Cardiac muscle cell (in vitro differentiated cells and primary cell): ENCODE results near the gene BLVRA. TPM values are rescaled to one million over a fixed set of nuclear protein-coding genes. Genes with fewer than 3 reads are reported as not detected.

Experiments used
- DNase-seq, 2 donors: peaks; one replicate each; pipeline versions ENCODE4 v3.0.0 to v3.0.0-alpha.2; 2010 to 2017; ENCODE audit warnings: low read depth in 1 of 2, low spot score in 1 of 2
- H3K27ac ChIP-seq: fragments of 200-600 bp; sonication (generic); 2 replicates; pipeline ENCODE4 v1.5.1; 2016
- H3K27me3 ChIP-seq: fragments of 200-600 bp; sonication (generic); 2 replicates; pipeline ENCODE4 v1.6.0; 2016; ENCODE audit warnings: control low read depth
- H3K36me3 ChIP-seq: fragments of 200-600 bp; sonication (generic); 2 replicates; pipeline ENCODE4 v1.5.1; 2016; ENCODE audit warnings: control low read depth
- H3K4me1 ChIP-seq: fragments of 200-600 bp; sonication (generic); 2 replicates; pipeline ENCODE4 v1.8.1; 2017; ENCODE audit warnings: low read depth, mild to moderate bottlenecking, mixed run types
- H3K4me3 ChIP-seq: fragments of 200-600 bp; sonication (generic); 2 replicates; pipeline ENCODE4 v1.5.1; 2016; ENCODE audit warnings: mild to moderate bottlenecking
- H3K9me3 ChIP-seq: fragments of 200-600 bp; sonication (generic); 2 replicates; pipeline ENCODE4 v1.5.1; 2017; ENCODE audit warnings: low read depth, mild to moderate bottlenecking, control low read depth
- CTCF ChIP-seq: IDR thresholded peaks from 2 replicates; pipeline ENCODE4 v1.5.1; 2012; ENCODE audit warnings: low read depth, mild to moderate bottlenecking, low read length
- polyA plus RNA-seq: library from polyadenylated mRNA; unstranded; fragments of >200 nt; fragmentation: Nextera tagmentation; extraction: Ambion mirVana; gene quantifications from 2 replicates; pipeline ENCODE4 v1.2.1, GENCODE V29; 2016
- total RNA-seq: library from RNA; depleted of rRNA; stranded (reverse); fragments of >200 nt; gene quantifications from 2 replicates; pipeline ENCODE4 v1.2.3, GENCODE V29; 2016

BLVRA gene
- total and polyA plus RNA-seq, 2 experiments from 2014 or later, result 34.0 to 84.4 TPM

- Histone ChIP-seq H3K27me3 (no peaks in the 10 kb centered on the region), H3K36me3 (no peaks in the 10 kb centered on the region), H3K4me1 (no peaks in the 10 kb centered on the region), H3K9me3 (no peaks in the 10 kb centered on the region), H3K27ac (no peak overlapping the region), H3K4me3 (no peak overlapping the region)
- TF ChIP-seq CTCF, result no peak
- no peak for DNase-seq
Observed at GRCh38 chr7:43838201-43838658, 79.8 kb downstream of the BLVRA start.

- Histone ChIP-seq H3K4me3 (no peak overlapping the region), H3K4me1 (no peaks in the 10 kb centered on the region), H3K27me3 (no peaks in the 10 kb centered on the region), H3K36me3 (no peaks in the 10 kb centered on the region), H3K27ac (no peak overlapping the region), H3K9me3 (no peaks in the 10 kb centered on the region)
- DNase-seq, result no peak
- TF ChIP-seq CTCF, result no peak
Observed at GRCh38 chr7:43843296-43843695, 84.8 kb downstream of the BLVRA start.

GRCh38 chr7:43844257-43844656 lies 85.8 kb downstream of the BLVRA start:
- no peak for DNase-seq
- no peaks in the 10 kb centered on the region for H3K36me3 ChIP-seq
- H3K4me1 ChIP-seq, result no peaks in the 10 kb centered on the region
- H3K27me3 ChIP-seq, result no peaks in the 10 kb centered on the region
- no peaks in the 10 kb centered on the region for H3K9me3 ChIP-seq
- no peak overlapping the region for H3K27ac ChIP-seq
- TF ChIP-seq CTCF, result no peak
- no peak overlapping the region for H3K4me3 ChIP-seq

GRCh38 chr7:43844662-43845061 lies 86.2 kb downstream of the BLVRA start:
- Histone ChIP-seq H3K36me3 (no peaks in the 10 kb centered on the region), H3K27me3 (no peaks in the 10 kb centered on the region), H3K27ac (no peak overlapping the region), H3K4me3 (no peak overlapping the region), H3K4me1 (no peaks in the 10 kb centered on the region), H3K9me3 (no peaks in the 10 kb centered on the region)
- TF ChIP-seq CTCF, result no peak
- DNase-seq, result no peak

- no peak overlapping the region for H3K27ac ChIP-seq
- H3K9me3 ChIP-seq, result no peaks in the 10 kb centered on the region
- TF ChIP-seq CTCF, result no peak
- H3K4me1 ChIP-seq, result no peaks in the 10 kb centered on the region
- no peak for DNase-seq
- no peak overlapping the region for H3K4me3 ChIP-seq
- no peaks in the 10 kb centered on the region for H3K27me3 ChIP-seq
- H3K36me3 ChIP-seq, result no peaks in the 10 kb centered on the region
Observed at GRCh38 chr7:43847496-43847895, 89.0 kb downstream of the BLVRA start.

GRCh38 chr7:43849047-43849446 lies 90.6 kb downstream of the BLVRA start:
- H3K27ac ChIP-seq, result no peak overlapping the region
- no peaks in the 10 kb centered on the region for H3K9me3 ChIP-seq
- H3K36me3 ChIP-seq, result no peaks in the 10 kb centered on the region
- no peak for DNase-seq
- H3K4me1 ChIP-seq, result no peaks in the 10 kb centered on the region
- H3K4me3 ChIP-seq, result no peak overlapping the region
- no peaks in the 10 kb centered on the region for H3K27me3 ChIP-seq
- TF ChIP-seq CTCF, result no peak
